Testis (tissue), 3 donors: ENCODE data around the gene STYK1. TPM values are rescaled to one million over a fixed set of nuclear protein-coding genes. Genes with fewer than 3 reads are reported as not detected.

Experiments
- DNase-seq: peaks from one replicate; pipeline ENCODE4 v3.0.0-alpha.2; 2019
- H3K27ac ChIP-seq, 2 donors: fragments of 200-600 bp; sonication (generic); one replicate each; pipeline ENCODE4 v1.5.1; 2019
- H3K27me3 ChIP-seq: fragments of 200-600 bp; sonication (generic); one replicate; pipeline ENCODE4 v1.5.1; 2019
- H3K36me3 ChIP-seq: fragments of 200-600 bp; sonication (generic); one replicate; pipeline ENCODE4 v1.5.1; 2017; ENCODE audit warnings: low read depth; ENCODE audit errors: missing control alignments
- H3K4me1 ChIP-seq: fragments of 200-600 bp; sonication (generic); one replicate; pipeline ENCODE4 v1.5.1; 2019
- H3K4me3 ChIP-seq, 2 donors: fragments of 200-600 bp; sonication (generic); one replicate each; pipeline ENCODE4 v1.5.1; 2017 to 2019
- H3K9me3 ChIP-seq: fragments of 200-600 bp; sonication (generic); one replicate; pipeline ENCODE4 v1.5.1; 2017
- POLR2A ChIP-seq: fragments of 450-650 bp; IDR thresholded peaks from one replicate; pipeline ENCODE4 v1.6.1; 2017; ENCODE audit warnings: antibody characterized with exemption, mild to moderate bottlenecking, moderate library complexity
- WGBS, 2 donors: methylation state at CpG; one replicate each; pipeline ENCODE4 v1.1.5; 2018; 5-methylcytosine and 5-hydroxymethylcytosine counted together
- intact Hi-C: fragments of 100-400 bp; cut with DNase I; formaldehyde crosslinking; loops from one replicate; pipeline ENCODE4 v1.15.1; 2023; ENCODE audit warnings: low total_unique reads
- polyA plus RNA-seq: library from polyadenylated mRNA; stranded (reverse); fragments of 350-450 nt; fragmentation: Illumina TruSeq; extraction: RNeasy Lipid Tissue Mini Kit (QIAGEN cat#74804); gene quantifications from one replicate; pipeline ENCODE4 v1.2.3, GENCODE V29; 2014; ENCODE audit warnings: low read depth, low replicate concordance; ENCODE audit not compliant: insufficient read depth
- total RNA-seq, 2 donors: library from RNA; depleted of rRNA; stranded (reverse); fragments of >200 nt; gene quantifications; one replicate each; pipeline ENCODE4 v1.2.3, GENCODE V29; 2016
- TF ChIP-seq, protein P1 (sequence below), 3 experiments: fragments of 450-650 bp in 2 of 3; fragments of 200-600 bp in 1 of 3; sonication (generic) in 1 of 3; IDR thresholded peaks; one replicate each; pipeline ENCODE4 v1.5.1; 2016 to 2019; ENCODE audit warnings: antibody characterized with exemption in 3 of 3, mild to moderate bottlenecking in 2 of 3, moderate library complexity in 1 of 3

STYK1 gene
- total and polyA plus RNA-seq, 3 donors from 2014 or later, result 0.24 to 0.50 (median 0.26) TPM

DNA sequence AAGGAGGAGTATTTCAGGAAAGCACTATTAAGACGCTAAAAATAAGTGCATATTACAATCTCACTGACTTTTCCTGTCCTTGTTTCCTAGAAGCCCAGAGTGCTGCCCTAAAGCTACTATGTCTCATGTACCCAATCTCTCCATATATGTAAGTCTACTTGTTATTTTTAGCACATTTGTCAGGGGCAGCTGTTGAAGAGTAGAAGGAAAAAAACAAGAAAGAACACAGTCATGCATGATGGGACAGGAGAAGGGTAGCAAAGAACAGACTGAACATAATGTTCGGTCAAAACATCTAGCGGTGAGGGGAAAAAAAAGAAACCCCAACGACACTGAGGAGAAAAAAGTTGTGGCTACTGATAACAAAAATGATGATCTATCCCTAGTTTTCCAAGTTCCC is 35.0 kb upstream of the STYK1 start:
- DNase-seq, result no peak
- Histone ChIP-seq H3K4me1 (peaks cover 8% of the 10 kb centered on the region), H3K27me3 (no peaks in the 10 kb centered on the region), H3K4me3 (no peak overlapping the region), H3K27ac (no peak overlapping the region), H3K36me3 (no peaks in the 10 kb centered on the region), H3K9me3 (no peaks in the 10 kb centered on the region)
- WGBS, 2 donors, result 51 to 65% methylated on average over 4 of the region's 4 CpGs
- intact Hi-C loops, result no loop called here
- TF ChIP-seq POLR2A, result no peak
- TF ChIP-seq, protein P1, sequence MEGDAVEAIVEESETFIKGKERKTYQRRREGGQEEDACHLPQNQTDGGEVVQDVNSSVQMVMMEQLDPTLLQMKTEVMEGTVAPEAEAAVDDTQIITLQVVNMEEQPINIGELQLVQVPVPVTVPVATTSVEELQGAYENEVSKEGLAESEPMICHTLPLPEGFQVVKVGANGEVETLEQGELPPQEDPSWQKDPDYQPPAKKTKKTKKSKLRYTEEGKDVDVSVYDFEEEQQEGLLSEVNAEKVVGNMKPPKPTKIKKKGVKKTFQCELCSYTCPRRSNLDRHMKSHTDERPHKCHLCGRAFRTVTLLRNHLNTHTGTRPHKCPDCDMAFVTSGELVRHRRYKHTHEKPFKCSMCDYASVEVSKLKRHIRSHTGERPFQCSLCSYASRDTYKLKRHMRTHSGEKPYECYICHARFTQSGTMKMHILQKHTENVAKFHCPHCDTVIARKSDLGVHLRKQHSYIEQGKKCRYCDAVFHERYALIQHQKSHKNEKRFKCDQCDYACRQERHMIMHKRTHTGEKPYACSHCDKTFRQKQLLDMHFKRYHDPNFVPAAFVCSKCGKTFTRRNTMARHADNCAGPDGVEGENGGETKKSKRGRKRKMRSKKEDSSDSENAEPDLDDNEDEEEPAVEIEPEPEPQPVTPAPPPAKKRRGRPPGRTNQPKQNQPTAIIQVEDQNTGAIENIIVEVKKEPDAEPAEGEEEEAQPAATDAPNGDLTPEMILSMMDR (IDR thresholded peaks at IDR 0.05), result no peak

DNA sequence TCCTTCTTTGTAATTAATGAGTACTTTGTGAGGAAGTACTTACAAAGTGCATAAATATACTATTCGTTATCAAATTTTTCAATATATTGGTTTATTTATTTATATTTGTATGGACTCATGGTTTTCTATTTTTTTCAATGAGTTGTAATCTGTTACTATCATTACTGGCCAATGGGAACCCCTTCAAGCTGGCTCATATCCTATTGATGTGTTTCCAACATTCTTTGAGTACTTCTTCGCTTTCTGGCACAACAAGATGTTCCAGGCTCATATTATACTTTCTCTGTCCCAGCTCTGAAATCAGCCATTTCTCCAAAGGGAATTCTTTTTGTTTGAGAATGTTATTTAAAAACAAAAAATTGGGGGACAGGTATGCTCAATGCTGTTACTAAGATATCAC is 31.8 kb upstream of the STYK1 start:
- 27 to 33% methylated on average over 2 of the region's 2 CpGs for WGBS, 2 donors

DNA sequence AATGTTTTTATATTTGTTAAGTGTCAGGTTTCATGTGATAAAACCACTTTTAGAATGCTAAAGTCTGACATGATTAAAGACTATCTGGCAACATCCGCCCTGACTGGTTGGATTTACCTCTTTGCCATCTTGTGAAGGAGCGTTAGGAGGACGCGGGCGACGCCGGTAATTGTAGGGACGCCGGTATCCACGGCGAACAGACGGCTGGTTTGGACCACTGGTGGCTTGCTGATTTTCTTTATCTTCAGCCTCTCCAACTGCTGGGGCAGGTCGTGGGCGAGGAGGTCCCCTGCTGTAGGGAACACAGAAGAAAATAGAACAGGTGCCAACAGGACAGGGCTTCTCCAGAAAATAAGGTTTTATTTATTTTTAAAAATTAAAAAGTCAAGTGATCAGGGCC is 28.0 kb upstream of the STYK1 start:
- TF ChIP-seq, protein P1 (IDR thresholded peaks at IDR 0.05), result no peak
- no peak for TF ChIP-seq POLR2A
- DNase-seq, result no peak
- H3K9me3 ChIP-seq, result no peaks in the 10 kb centered on the region
- WGBS, 2 donors, result 88 to 94% methylated on average over 14 of the region's 14 CpGs
- H3K27me3 ChIP-seq, result no peaks in the 10 kb centered on the region
- no peak overlapping the region for H3K4me3 ChIP-seq
- H3K27ac ChIP-seq, result no peak overlapping the region
- intact Hi-C loops, result no loop called here
- H3K4me1 ChIP-seq, result peaks cover 8% of the 10 kb centered on the region
- no peaks in the 10 kb centered on the region for H3K36me3 ChIP-seq

More for the DNA sequence above, 31.8 kb upstream of the STYK1 start:
- peak; percentile 23 for DNase-seq
- peak overlapping the region in 1 of 2 donors; percentile 74 for H3K27ac ChIP-seq
- no peaks in the 10 kb centered on the region for H3K9me3 ChIP-seq
- TF ChIP-seq, protein P1 (IDR thresholded peaks at IDR 0.05), result no peak
- no peak for TF ChIP-seq POLR2A
- peaks cover 8% of the 10 kb centered on the region for H3K4me1 ChIP-seq
- intact Hi-C loops, result no loop called here
- H3K4me3 ChIP-seq, result no peak overlapping the region
- H3K36me3 ChIP-seq, result no peaks in the 10 kb centered on the region
- no peaks in the 10 kb centered on the region for H3K27me3 ChIP-seq

DNA sequence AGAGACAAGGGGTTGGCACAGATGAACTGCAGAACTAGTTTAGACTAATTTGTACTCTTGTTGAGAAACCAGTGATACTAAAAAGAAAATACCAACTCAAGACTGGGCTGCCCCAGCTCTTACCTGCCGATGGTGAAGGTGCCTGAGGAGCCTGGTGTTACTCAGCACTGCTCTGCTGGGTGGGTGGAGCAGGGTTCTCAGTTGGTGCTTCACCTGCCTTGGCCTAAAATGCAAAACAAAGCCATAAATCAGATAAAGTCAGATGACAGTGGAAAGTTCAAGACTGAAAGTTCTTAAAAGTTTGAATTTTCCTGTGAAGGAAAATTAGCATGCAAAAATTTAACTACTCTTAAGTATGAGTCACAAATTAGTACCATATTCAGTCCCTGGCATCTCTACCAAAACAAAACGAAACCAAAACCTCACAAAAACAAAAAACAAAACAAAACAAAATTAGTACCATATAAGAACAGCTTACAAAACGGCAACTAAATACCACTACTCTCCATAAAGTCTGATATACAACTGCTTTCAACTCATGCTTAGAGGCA is 27.4 kb upstream of the STYK1 start:
- Histone ChIP-seq H3K27me3 (no peaks in the 10 kb centered on the region), H3K27ac (no peak overlapping the region), H3K4me1 (peaks cover 5% of the 10 kb centered on the region), H3K36me3 (no peaks in the 10 kb centered on the region), H3K9me3 (no peaks in the 10 kb centered on the region), H3K4me3 (no peak overlapping the region)
- 59 to 83% methylated on average over 3 of the region's 3 CpGs for WGBS, 2 donors
- TF ChIP-seq, protein P1 (IDR thresholded peaks at IDR 0.05), result no peak
- no peak for TF ChIP-seq POLR2A
- no peak for DNase-seq
- intact Hi-C loops, result no loop called here

DNA sequence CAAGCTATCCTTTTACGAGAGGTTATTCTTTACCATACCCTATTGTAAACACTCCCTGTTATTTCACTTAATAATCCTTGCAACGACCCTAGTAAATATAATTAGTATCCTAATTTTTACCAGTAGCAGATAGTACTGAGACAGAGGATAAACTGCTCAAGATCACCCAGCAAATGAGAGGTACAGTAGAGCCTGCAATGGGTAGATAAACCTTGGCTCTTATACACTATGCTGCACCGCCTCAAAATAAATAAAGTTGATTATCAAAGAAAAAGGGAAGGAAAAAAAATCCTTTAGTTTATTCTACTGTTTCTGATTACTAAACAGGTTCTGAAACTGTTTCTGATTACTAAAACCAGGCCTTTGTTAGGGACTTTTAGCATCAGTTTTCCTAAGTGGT is 26.7 kb upstream of the STYK1 start:
- H3K9me3 ChIP-seq, result no peaks in the 10 kb centered on the region
- intact Hi-C loops, result no loop called here
- DNase-seq, result no peak
- H3K4me3 ChIP-seq, result no peak overlapping the region
- TF ChIP-seq, protein P1 (IDR thresholded peaks at IDR 0.05), result no peak
- no peak for TF ChIP-seq POLR2A
- no peaks in the 10 kb centered on the region for H3K27me3 ChIP-seq
- no peaks in the 10 kb centered on the region for H3K4me1 ChIP-seq
- H3K27ac ChIP-seq, result no peak overlapping the region
- H3K36me3 ChIP-seq, result no peaks in the 10 kb centered on the region
- 90 to 94% methylated on average over 3 of the region's 3 CpGs for WGBS, 2 donors
